Thyroid gland (tissue), 4 donors: ENCODE data around the gene WNT11.

Source experiments
- POLR2A ChIP-seq, 2 donors: fragments of 450-650 bp; IDR thresholded peaks; one replicate each; pipeline ENCODE4 v1.6.1; 2017; ENCODE audit warnings: antibody characterized with exemption in 2 of 2, mild to moderate bottlenecking in 2 of 2, moderate library complexity in 1 of 2
- TF ChIP-seq, protein P1 (sequence below), 6 experiments: fragments of 200-600 bp in 3 of 6; fragments of 450-650 bp in 3 of 6; sonication (generic) in 3 of 6; IDR thresholded peaks; one replicate each; pipeline ENCODE4 v1.5.1; 2016 to 2019; ENCODE audit warnings: antibody characterized with exemption in 6 of 6, mild to moderate bottlenecking in 2 of 6, inconsistent platforms in 1 of 6, moderate library complexity in 1 of 6

DNA sequence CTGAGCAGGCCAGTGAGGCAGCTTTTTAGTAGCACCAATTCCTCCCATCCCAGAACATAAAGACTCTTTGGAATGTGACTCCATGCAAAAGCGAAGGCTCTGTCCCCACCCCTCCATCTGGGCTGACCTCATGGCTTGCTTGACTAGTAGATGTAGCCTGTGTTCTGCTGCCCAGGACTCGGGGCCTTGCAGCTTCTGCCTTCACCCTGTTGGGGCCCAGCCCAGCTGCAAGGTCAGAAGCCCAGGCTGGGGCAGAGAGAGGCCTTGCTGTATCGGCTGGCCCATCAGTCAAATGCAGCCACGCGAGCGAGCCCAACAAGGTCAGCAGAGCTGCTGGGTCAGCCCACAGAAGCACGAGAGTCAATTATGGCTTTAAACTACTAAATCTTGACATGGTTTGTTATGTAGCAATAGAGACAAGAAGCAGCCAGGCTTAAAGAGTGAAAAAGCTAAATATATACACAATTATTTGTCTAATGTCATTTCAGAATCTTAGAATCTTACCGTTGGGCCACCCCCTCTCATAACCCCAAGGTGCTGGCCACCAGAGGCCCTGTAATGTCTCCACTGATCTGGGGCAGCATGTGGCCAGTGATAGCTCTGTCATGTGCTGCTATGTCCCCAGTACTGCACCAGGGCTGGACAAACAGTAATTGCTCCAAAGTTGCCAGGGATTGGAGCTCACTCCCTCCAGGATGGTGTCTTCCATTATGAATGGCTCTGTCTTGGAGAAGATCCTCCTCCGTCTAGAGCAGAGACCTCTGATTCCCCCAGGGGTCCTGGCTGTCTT is 10.4 kb upstream of the WNT11 start:
- no peak for TF ChIP-seq POLR2A (IDR thresholded peaks at IDR 0.05)
- TF ChIP-seq, protein P1, sequence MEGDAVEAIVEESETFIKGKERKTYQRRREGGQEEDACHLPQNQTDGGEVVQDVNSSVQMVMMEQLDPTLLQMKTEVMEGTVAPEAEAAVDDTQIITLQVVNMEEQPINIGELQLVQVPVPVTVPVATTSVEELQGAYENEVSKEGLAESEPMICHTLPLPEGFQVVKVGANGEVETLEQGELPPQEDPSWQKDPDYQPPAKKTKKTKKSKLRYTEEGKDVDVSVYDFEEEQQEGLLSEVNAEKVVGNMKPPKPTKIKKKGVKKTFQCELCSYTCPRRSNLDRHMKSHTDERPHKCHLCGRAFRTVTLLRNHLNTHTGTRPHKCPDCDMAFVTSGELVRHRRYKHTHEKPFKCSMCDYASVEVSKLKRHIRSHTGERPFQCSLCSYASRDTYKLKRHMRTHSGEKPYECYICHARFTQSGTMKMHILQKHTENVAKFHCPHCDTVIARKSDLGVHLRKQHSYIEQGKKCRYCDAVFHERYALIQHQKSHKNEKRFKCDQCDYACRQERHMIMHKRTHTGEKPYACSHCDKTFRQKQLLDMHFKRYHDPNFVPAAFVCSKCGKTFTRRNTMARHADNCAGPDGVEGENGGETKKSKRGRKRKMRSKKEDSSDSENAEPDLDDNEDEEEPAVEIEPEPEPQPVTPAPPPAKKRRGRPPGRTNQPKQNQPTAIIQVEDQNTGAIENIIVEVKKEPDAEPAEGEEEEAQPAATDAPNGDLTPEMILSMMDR (IDR thresholded peaks at IDR 0.05) = no peak
